Retinal pigment epithelial cell (primary cell): Measurements from ENCODE around the gene PIM3.

Experiments
- DNase-seq: peaks from one replicate; pipeline ENCODE4 v3.0.0-alpha.2; 2010; ENCODE audit warnings: low read depth
- H3K4me3 ChIP-seq: 2 replicates; pipeline ENCODE4 v1.5.1; 2011; ENCODE audit warnings: mild to moderate bottlenecking, low read length, control low read depth, moderate library complexity
- TF ChIP-seq, protein P1 (sequence below): conservative IDR thresholded peaks from 2 replicates; pipeline ENCODE4 v1.5.1; 2011; ENCODE audit warnings: low read depth, low read length, control low read depth, inconsistent platforms

The PIM3 gene

DNA sequence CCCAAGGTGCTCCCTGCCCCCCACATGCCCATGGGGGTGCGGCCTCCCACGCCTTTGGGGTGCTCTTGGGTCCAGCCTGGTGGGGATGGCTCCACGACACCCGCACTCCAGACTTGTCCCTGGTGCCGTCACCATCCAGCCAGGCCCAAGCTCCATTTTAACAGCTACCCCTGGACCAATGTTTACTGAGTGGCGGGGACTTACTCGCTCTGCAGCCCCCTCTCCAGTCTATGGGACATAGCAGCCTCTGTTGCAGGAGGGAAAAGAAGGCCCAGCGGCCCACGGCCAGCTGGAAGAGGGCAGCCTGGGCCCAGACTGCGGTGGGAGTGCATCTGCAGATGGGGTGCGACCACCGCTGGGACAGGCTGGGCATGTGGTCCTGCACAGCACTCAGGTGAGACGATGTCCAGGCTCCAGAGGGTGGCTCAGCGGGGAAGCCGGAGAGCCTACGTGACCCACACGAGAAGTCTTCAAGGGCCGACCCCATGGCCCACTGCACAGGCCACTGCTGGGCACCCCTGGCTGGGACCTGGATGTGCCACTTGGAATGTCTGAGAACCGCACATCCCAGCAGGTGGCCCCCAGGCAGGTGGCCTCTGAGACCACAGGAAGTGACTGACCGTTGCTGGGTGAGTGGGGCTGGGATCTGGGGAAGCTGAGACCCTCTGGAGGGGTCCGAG, 33.9 kb downstream of the PIM3 start:
- no peak for DNase-seq
- no peak overlapping the region for H3K4me3 ChIP-seq
- TF ChIP-seq, protein P1, sequence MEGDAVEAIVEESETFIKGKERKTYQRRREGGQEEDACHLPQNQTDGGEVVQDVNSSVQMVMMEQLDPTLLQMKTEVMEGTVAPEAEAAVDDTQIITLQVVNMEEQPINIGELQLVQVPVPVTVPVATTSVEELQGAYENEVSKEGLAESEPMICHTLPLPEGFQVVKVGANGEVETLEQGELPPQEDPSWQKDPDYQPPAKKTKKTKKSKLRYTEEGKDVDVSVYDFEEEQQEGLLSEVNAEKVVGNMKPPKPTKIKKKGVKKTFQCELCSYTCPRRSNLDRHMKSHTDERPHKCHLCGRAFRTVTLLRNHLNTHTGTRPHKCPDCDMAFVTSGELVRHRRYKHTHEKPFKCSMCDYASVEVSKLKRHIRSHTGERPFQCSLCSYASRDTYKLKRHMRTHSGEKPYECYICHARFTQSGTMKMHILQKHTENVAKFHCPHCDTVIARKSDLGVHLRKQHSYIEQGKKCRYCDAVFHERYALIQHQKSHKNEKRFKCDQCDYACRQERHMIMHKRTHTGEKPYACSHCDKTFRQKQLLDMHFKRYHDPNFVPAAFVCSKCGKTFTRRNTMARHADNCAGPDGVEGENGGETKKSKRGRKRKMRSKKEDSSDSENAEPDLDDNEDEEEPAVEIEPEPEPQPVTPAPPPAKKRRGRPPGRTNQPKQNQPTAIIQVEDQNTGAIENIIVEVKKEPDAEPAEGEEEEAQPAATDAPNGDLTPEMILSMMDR, result no peak

DNA sequence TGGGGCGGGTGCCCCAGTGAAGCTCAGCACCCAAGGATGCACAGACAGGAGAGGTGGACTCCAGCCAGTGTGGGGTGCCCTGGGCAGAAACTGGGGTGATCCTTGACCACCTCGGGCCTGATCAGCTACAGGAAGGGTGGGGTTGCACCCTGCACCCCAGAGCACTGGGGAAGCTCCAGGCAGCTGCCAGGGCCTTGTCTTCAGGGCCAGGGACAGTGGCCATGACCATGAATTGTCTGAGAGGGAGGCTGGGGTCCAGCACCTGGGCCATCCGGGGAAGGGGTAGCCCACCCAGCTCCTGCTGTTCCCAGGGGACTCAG, 34.4 kb downstream of the PIM3 start:
- no peak for DNase-seq
- H3K4me3 ChIP-seq, result no peak overlapping the region
- TF ChIP-seq, protein P1, result no peak

DNA sequence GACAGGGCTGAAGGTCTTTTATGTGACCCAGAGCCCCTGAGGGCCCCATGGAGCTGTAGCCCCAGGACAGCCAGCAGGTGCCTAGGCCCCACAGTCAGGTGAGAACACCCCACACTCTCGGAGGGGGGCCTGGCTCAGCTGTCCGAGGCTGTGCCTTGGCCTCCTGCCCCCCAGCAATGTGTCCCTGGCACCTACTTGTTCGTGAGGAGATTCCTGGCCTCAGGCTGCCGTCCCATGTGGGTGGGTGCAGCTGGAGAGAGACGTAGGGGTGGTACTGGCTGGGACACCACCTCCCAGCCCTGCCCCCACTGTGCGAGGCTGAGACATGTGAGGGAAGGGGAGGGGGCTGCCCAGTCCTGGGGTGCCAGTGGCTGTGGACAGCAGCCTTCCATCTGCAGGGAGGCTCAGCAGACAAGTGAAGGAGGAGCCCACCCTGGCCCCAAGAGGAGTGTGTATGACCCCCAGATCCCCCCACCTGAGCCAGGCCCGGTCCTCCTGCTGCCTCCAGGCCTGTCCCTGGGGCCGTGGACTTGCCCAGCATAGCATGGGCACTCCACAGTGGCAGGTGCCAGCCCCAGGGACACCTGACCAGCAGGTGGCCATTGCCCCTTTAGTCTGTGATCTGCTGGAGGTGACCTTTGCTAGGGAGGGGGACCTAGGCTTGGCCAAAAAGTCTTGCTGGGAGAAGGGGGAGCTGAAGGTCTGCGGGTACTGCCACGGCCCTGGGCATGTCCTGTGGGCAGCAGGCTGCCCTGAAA, 35.0 kb downstream of the PIM3 start:
- no peak overlapping the region for H3K4me3 ChIP-seq
- TF ChIP-seq, protein P1, result no peak
- no peak for DNase-seq

DNA sequence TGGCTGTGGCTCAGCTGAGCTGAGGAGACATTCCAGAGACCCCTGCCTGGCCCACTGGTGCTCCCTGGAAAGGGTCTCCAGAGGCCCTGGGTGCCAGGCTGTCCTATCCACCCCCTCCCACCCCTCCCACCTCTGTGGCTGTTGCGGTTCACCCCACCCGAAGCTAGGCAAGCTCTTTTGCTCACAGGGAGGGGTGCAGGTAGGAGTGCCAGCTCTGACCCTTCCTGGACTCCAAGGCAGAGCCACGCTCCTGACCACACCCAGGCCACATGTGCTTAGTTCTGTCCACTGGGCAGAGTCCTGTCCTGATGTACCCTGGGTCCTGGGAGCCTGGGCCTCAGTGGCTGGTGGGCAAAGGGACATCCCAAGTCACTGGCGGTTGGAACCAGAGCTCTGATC, 35.5 kb downstream of the PIM3 start:
- DNase-seq, result no peak
- TF ChIP-seq, protein P1, result no peak
- no peak overlapping the region for H3K4me3 ChIP-seq

DNA sequence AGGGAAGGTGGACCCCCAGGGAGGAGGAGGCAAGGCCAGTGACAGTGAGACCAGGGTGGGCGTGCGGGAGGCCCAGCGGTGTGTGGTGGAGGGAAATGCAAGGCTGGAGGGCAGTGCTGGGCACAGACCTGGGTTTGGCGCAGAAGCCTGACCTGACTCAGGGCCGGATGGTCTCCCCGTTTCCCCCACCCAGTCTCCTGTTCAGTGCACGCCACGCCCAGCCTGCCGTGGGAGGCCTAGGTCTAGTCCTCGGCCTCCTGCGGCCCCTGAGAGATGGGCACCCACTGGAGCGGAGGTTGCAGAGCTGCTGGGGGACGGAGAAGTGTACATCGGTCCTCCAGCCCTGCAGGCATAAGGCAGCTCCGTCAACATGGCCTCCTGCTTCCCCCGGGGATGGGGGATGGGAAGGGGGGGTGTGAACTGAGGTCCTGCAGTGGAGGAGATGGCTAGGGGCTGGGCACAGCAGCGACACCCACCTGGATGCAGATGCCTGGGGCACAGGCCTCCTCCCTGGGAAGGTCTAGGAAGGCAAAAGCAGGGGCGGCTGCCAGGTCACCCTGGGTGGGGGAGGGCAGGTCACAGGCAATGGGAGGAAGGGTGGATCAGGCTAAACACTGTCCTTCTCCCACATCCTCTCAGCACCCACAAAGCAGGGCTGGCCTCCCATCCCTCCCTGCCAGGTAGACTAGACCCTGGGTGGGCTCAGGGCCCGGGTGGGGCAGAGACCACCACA, 36.1 kb downstream of the PIM3 start:
- TF ChIP-seq, protein P1, result no peak
- no peak overlapping the region for H3K4me3 ChIP-seq
- DNase-seq, result no peak

DNA sequence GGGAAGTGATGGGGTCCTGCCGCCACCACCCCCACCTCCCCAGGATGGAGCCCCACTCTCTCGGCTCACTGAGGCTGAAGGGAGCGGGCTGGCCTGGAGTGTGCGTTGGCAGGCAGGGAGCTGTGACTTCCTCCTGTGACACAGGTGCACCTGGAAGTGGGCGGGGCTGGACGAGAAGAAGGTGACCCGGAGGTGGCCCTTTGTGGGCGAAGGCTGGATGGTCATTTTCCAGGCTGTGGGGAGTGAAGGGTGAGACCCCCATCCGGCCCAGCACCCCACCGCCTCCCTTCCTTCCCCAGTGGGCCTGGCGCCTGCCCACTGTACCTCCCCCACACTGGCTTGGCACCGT, 36.7 kb downstream of the PIM3 start:
- no peak for DNase-seq
- H3K4me3 ChIP-seq, result no peak overlapping the region
- TF ChIP-seq, protein P1, result no peak
